HG03095 (cell line): ENCODE measurements around the gene CCL5.
"Not testable (repeated sequence)": the region's sequence is repeated elsewhere in the genome, so short reads cannot be mapped to it uniquely, and the experiment has no call there.

Experiments
- ATAC-seq: cut with Tn5 transposase; IDR thresholded peaks from one replicate; pipeline ENCODE4 v1.9.1; 2021; ENCODE audit warnings: moderate library complexity; ENCODE audit not compliant: unreplicated experiment

CCL5 gene

GRCh38 chr17:35898283-35899070, 18.3 kb upstream of the CCL5 start:
- no peak for ATAC-seq

GRCh38 chr17:35897772-35898171, 17.6 kb upstream of the CCL5 start:
- not testable (repeated sequence) for ATAC-seq

- no peak for ATAC-seq
Measured at GRCh38 chr17:35895636-35896587, 15.8 kb upstream of the CCL5 start.

DNA sequence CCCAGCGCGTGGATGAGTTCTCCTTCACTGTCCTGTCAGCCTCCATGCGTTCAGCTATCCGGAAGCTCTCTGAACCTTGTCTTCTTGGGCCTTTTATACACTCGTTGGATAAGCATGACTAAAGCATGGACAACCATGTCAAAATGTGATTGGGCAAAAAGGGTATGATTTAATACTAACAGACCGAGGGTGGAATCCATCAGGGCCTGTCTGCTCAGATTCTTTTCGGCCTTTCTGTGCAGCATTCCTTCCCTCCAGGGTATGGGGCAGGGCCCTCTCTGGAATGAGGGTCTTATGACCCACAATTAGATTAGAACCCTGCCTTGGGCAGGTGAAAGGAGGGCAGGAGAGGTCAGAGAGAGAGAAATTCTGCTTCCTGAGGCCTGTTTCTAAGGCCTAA, 14.0 kb upstream of the CCL5 start:
- no peak for ATAC-seq

DNA sequence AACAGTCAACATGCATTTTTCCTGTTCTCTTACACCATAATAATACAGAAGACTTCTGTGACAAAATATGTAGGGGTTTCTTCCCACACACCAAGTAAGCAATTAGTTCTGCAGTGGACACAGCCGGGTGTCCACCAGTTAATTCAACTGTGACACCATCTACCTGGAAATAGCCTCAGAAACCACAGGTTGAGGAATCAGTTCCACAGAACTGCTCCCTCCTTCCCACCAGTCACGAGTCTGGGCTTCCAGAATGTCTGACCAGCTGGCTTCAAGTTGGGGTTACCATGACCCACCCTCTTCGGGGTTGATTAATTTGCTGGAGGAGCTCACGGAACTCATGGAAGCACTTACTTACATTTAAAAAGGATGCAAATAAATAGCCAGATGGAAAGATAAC, 13.6 kb upstream of the CCL5 start:
- ATAC-seq = no peak

GRCh38 chr17:35892091-35893035, 12.2 kb upstream of the CCL5 start:
- no peak for ATAC-seq

GRCh38 chr17:35891269-35891668, 11.1 kb upstream of the CCL5 start:
- ATAC-seq = no peak

DNA sequence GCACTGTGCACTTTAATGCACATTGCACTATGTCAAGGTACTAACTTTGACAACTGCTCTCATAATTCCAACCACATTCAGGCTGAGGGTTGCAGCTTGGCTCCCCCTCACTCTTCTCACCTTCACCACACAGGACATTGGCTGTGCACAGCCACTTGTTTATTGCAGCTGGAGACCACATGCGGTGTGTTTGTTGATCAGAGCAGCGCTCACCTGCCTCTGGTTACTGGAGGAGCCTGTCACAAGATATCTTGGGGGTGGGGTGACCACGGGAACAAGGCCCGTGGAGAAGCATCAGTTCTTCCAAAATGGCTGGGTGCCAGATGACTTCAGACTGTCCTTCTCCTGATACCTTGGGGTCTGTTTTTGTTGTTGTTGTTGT, 10.6 kb upstream of the CCL5 start:
- no peak for ATAC-seq

DNA sequence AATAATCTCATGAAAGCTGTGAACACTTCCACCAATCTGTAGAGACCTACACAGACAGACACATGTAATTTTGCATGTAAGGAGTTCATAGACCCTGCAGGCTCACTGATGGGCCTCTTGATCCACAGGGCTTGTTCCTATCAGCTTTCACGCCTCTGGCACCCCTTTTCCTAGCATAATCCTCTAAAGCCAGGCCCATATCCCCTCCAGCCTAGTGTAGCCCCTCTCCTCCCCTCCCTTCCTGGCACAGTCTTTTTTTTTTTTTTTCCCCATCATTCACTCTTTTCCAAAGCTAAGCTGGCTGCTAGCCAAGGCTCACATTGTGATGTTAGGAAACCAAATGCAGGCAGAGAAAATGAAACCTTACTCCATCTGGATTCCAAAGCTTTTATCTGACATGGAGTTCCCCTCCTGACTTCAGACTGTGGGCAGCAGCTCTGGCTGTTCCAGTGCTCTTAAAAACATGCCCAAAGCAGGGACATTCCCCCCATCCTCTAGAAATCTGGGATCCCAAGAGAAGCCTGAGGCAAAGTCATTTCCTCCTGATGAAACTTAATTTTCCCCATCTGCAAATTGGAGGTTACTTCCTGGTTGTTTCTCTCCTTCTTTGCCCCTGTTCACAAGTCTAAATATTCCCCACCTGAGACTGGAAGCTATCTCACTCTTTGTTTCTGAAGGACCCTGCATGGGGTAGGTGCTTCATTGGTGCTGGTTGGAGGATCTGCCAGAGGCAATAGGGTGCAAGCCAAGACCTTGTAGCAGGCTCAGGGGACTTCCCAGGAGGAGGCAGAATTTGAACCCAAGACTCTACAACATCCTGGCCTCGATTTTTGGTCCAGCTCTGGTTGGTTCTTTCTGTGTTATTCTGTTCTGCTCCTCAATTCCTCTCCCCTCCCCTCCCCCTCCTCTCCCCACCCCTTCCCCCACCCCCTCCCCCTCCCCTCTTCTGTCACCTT, 9.9 kb upstream of the CCL5 start:
- ATAC-seq = no peak

DNA sequence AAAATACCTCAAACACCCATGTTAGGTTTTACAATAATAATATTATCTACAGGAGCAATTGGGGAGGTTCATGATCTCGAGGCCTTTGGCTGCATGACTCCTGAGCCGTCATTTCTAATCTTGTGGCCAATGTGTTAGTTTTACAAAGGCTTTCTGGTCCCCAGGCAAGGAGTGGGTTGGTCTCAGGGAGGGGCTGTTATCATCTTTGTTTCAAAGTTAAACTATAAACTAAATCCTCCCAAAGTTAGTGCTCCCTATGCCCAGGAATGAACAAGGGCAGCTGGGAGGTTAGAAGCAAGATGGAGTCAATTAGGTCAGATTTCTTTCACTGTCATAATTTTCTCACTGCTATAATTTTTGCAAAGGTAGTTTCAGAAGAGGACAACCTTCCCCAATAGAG, 9.1 kb upstream of the CCL5 start:
- ATAC-seq = no peak

- ATAC-seq = no peak
Measured at GRCh38 chr17:35878361-35878760, 1.8 kb downstream of the CCL5 start.

- ATAC-seq = no peak
Measured at GRCh38 chr17:35877345-35878029, 2.7 kb downstream of the CCL5 start.

DNA sequence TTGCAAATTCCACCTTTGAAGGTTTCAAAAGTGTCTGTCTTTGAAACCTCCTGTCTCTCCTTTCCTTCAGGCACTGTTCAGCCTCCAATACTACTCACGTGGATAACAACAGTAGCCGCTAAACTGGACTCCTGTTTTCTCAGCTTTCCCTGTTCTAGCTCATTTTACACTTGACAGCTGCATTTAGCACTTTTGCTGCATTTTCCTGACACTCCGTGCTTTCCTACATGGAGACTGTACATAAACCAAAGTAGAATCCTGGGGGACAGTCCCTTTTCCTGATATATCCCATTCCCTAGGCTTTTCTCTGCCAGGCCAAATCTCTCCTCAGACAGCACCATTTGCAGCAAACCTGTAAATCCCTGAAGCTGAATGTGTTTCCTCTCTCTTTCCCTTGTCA, 3.6 kb downstream of the CCL5 start:
- no peak for ATAC-seq

DNA sequence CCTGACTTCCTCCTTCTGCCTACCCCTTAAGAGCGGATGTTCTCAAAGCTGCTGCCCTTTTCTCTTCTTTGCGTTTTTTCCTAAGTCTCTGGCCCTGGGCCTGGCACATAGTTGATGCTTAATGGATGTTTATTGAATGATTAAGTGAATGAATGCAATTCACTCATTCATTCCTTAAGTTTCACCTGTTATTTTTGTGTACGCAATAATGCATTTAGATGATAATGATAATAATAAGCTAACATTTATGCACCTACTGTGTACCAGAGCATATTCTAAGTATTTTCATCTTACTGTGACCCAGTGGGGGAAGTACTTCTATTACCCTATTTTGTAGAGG, 4.4 kb downstream of the CCL5 start:
- no peak for ATAC-seq

DNA sequence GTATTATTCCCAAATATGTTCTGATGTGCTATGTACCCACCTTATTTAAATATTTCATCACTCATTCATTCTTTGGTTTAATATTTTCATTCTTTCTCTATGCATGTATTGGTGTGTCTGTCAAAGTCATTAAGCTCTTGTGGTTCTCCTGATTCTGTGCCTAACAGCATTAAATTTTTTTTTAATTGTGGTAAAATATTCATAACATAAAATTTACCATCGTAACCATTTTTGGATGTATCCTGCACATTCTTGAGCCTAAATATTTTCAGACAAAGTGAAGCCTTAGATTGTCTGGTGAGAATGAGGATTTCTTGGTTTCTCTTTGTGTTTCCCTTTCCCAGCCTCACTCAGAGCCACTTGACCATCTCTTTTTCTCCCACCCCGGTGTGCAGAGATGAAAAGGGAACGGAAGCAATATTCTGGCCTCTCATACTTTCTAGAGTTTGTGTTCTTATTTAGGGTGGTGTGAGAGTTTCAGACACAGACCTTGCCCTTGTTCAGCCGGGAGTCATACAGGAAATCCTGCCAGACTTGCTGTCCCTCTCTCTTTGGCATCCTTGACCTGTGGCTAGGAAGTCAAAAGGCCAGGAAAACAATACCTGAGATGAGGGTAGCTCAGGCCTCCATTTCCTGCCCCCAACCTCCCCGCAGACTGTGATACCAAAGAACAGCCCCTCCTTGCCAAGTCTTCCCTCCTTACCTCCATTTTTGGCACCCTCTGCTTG, 4.9 kb downstream of the CCL5 start:
- no peak for ATAC-seq

DNA sequence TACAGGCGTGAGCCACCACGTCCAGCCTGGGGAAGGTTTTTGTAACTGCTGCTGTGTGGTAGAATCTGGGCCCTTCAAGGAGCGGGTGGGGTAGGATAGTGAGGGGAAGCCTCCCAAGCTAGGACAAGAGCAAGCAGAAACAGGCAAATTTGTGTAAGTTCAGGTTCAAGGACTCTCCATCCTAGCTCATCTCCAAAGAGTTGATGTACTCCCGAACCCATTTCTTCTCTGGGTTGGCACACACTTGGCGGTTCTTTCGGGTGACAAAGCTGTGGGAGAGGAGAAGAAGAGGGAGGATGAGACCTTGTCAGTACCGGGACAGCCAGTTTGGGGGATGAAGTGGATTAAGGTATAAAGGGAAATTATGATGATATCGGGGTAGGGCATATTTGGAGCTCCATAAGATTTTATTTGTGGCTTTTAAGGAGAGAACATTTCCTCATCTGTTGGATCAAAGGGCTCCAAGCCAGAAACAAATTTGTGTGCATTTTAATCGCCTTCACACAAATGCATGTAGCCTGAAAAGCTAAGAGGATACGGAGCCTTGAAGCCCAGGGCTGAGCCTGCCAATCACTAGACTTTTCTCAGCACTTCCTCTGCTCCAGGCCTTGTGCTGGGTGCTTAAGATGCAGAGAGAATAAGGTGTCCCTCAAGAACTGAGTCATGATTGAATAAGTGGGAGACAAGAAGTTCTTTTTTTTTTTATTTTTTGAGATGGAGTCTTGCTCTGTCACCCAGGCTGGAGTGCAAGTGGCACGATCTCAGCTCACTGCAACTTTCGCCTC, 7.8 kb downstream of the CCL5 start:
- no peak for ATAC-seq

GRCh38 chr17:35870906-35871819, 9.0 kb downstream of the CCL5 start:
- ATAC-seq = no peak
